ENCODE results near the gene ZSWIM6. TPM values are rescaled to one million over a fixed set of nuclear protein-coding genes. Genes with fewer than 3 reads are reported as not detected.
A peak's percentile ranks its signal among the peaks of the same experiment; 100 is the strongest.

The ZSWIM6 gene
- 4.7 and 5.4 TPM in 2 replicates for total RNA-seq (2014; rRNA removed; shearing (Covaris generic))
- 8.0 and 10.1 TPM in 2 replicates for polyA plus RNA-seq (2015; cell fraction: cytosol; rRNA removed)
- 32.1 and 35.3 TPM in 2 replicates for polyA plus RNA-seq (2015; cell fraction: nucleus; rRNA removed)

GRCh38 chr5:61331407-61332357 lies at the start of gene ZSWIM6:
Gene ZSWIM6, plus strand, starts transcription at chr5:61332258. Its CDS starts 15 bp downstream, at chr5:61332273.
- peak; percentile 98 for DNase-seq (ENCODE audit: low read depth, low spot score)
- in situ Hi-C loops (cut with HindIII; ENCODE audit: low pct_unique_long_range_greater_than_20kb, low sequenced_read_pairs), result no loop called here

GRCh38 chr5:61283471-61283870 lies 48.6 kb upstream of the ZSWIM6 start:
- DNase-seq (ENCODE audit: low read depth, low spot score), result no peak
- in situ Hi-C loops (cut with HindIII; ENCODE audit: low pct_unique_long_range_greater_than_20kb, low sequenced_read_pairs), result no loop called here

- no peak for DNase-seq (ENCODE audit: low read depth, low spot score)
- in situ Hi-C loops (cut with HindIII; ENCODE audit: low pct_unique_long_range_greater_than_20kb, low sequenced_read_pairs), result no loop called here
Measured at GRCh38 chr5:61285531-61285930, 46.5 kb upstream of the ZSWIM6 start.

- in situ Hi-C loops (cut with HindIII; ENCODE audit: low pct_unique_long_range_greater_than_20kb, low sequenced_read_pairs), result no loop called here
- DNase-seq (ENCODE audit: low read depth, low spot score), result no peak
Measured at GRCh38 chr5:61286446-61287132, 45.5 kb upstream of the ZSWIM6 start.

GRCh38 chr5:61287474-61287873 lies 44.6 kb upstream of the ZSWIM6 start:
- in situ Hi-C loops (cut with HindIII; ENCODE audit: low pct_unique_long_range_greater_than_20kb, low sequenced_read_pairs), result no loop called here
- no peak for DNase-seq (ENCODE audit: low read depth, low spot score)

- in situ Hi-C loops (cut with HindIII; ENCODE audit: low pct_unique_long_range_greater_than_20kb, low sequenced_read_pairs), result no loop called here
- DNase-seq (ENCODE audit: low read depth, low spot score), result no peak
Measured at GRCh38 chr5:61289241-61289640, 42.8 kb upstream of the ZSWIM6 start.

GRCh38 chr5:61289669-61290306 lies 42.3 kb upstream of the ZSWIM6 start:
- in situ Hi-C loops (cut with HindIII; ENCODE audit: low pct_unique_long_range_greater_than_20kb, low sequenced_read_pairs), result no loop called here

GRCh38 chr5:61290791-61291210 lies 41.3 kb upstream of the ZSWIM6 start:
- in situ Hi-C loops (cut with HindIII; ENCODE audit: low pct_unique_long_range_greater_than_20kb, low sequenced_read_pairs), result no loop called here
- DNase-seq (ENCODE audit: low read depth, low spot score), result no peak

More at GRCh38 chr5:61289669-61290306, 42.3 kb upstream of the ZSWIM6 start:
- no peak for DNase-seq (ENCODE audit: low read depth, low spot score)

- in situ Hi-C loops (cut with HindIII; ENCODE audit: low pct_unique_long_range_greater_than_20kb, low sequenced_read_pairs), result no loop called here
- DNase-seq (ENCODE audit: low read depth, low spot score), result no peak
Measured at GRCh38 chr5:61292062-61292657, 39.9 kb upstream of the ZSWIM6 start.

- no peak for DNase-seq (ENCODE audit: low read depth, low spot score)
- in situ Hi-C loops (cut with HindIII; ENCODE audit: low pct_unique_long_range_greater_than_20kb, low sequenced_read_pairs), result no loop called here
Measured at GRCh38 chr5:61293071-61293470, 39.0 kb upstream of the ZSWIM6 start.

GRCh38 chr5:61293873-61294272 lies 38.2 kb upstream of the ZSWIM6 start:
- no peak for DNase-seq (ENCODE audit: low read depth, low spot score)
- in situ Hi-C loops (cut with HindIII; ENCODE audit: low pct_unique_long_range_greater_than_20kb, low sequenced_read_pairs), result no loop called here

- in situ Hi-C loops (cut with HindIII; ENCODE audit: low pct_unique_long_range_greater_than_20kb, low sequenced_read_pairs), result no loop called here
- DNase-seq (ENCODE audit: low read depth, low spot score), result no peak
Measured at GRCh38 chr5:61295365-61295764, 36.7 kb upstream of the ZSWIM6 start.

GRCh38 chr5:61298066-61298465 lies 34.0 kb upstream of the ZSWIM6 start:
- in situ Hi-C loops (cut with HindIII; ENCODE audit: low pct_unique_long_range_greater_than_20kb, low sequenced_read_pairs), result no loop called here
- no peak for DNase-seq (ENCODE audit: low read depth, low spot score)

GRCh38 chr5:61298580-61298979 lies 33.5 kb upstream of the ZSWIM6 start:
- DNase-seq (ENCODE audit: low read depth, low spot score), result no peak
- in situ Hi-C loops (cut with HindIII; ENCODE audit: low pct_unique_long_range_greater_than_20kb, low sequenced_read_pairs), result no loop called here

- in situ Hi-C loops (cut with HindIII; ENCODE audit: low pct_unique_long_range_greater_than_20kb, low sequenced_read_pairs), result no loop called here
- DNase-seq (ENCODE audit: low read depth, low spot score), result no peak
Measured at GRCh38 chr5:61299261-61299681, 32.8 kb upstream of the ZSWIM6 start.

GRCh38 chr5:61301341-61302199 lies 30.5 kb upstream of the ZSWIM6 start:
- peak; percentile 17 for DNase-seq (ENCODE audit: low read depth, low spot score)
- in situ Hi-C loops (cut with HindIII; ENCODE audit: low pct_unique_long_range_greater_than_20kb, low sequenced_read_pairs), result no loop called here

- in situ Hi-C loops (cut with HindIII; ENCODE audit: low pct_unique_long_range_greater_than_20kb, low sequenced_read_pairs), result no loop called here
- no peak for DNase-seq (ENCODE audit: low read depth, low spot score)
Measured at GRCh38 chr5:61302200-61302563, 29.9 kb upstream of the ZSWIM6 start.

Measured in SK-MEL-5 (cell line).